Embryonic facial prominence (tissue), 1 donor: Measurements from ENCODE around the gene TPST2.

ENCODE experiments used
- DNase-seq: peaks from one replicate; pipeline ENCODE4 v3.0.0-alpha.2; 2016; ENCODE audit errors: extremely low spot score

The TPST2 gene

GRCh38 chr22:26610996-26611395, 21.1 kb upstream of the TPST2 start:
- DNase-seq: no peak

GRCh38 chr22:26610072-26610958, 20.4 kb upstream of the TPST2 start:
- DNase-seq: no peak

GRCh38 chr22:26609287-26609686, 19.4 kb upstream of the TPST2 start:
- no peak for DNase-seq

- DNase-seq: no peak
Observed at GRCh38 chr22:26608129-26608528, 18.2 kb upstream of the TPST2 start.

- no peak for DNase-seq
Observed at GRCh38 chr22:26606611-26607010, 16.7 kb upstream of the TPST2 start.

- DNase-seq: no peak
Observed at GRCh38 chr22:26604368-26604767, 14.4 kb upstream of the TPST2 start.

- DNase-seq: no peak
Observed at GRCh38 chr22:26602127-26602526, 12.2 kb upstream of the TPST2 start.

- no peak for DNase-seq
Observed at GRCh38 chr22:26601726-26602125, 11.8 kb upstream of the TPST2 start.

- no peak for DNase-seq
Observed at GRCh38 chr22:26599505-26599904, 9.6 kb upstream of the TPST2 start.

- no peak for DNase-seq
Observed at GRCh38 chr22:26597480-26597879, 7.5 kb upstream of the TPST2 start.

GRCh38 chr22:26597026-26597425, 7.1 kb upstream of the TPST2 start:
- DNase-seq: no peak

- no peak for DNase-seq
Observed at GRCh38 chr22:26593763-26594162, 3.8 kb upstream of the TPST2 start.

GRCh38 chr22:26592421-26592891, 2.5 kb upstream of the TPST2 start:
- DNase-seq: no peak

- DNase-seq: no peak
Observed at GRCh38 chr22:26589367-26589844, 526 bp downstream of the TPST2 start.

- no peak for DNase-seq
Observed at GRCh38 chr22:26588729-26589366, 1.1 kb downstream of the TPST2 start.

GRCh38 chr22:26587991-26588613, 1.8 kb downstream of the TPST2 start:
- no peak for DNase-seq

- DNase-seq: no peak
Observed at GRCh38 chr22:26586556-26587325, 3.2 kb downstream of the TPST2 start.

GRCh38 chr22:26585104-26585790, 4.7 kb downstream of the TPST2 start:
- no peak for DNase-seq

- no peak for DNase-seq
Observed at GRCh38 chr22:26584010-26584409, 5.9 kb downstream of the TPST2 start.

GRCh38 chr22:26581633-26582168, 8.2 kb downstream of the TPST2 start:
- no peak for DNase-seq

- no peak for DNase-seq
Observed at GRCh38 chr22:26581026-26581425, 8.9 kb downstream of the TPST2 start.
